Ishikawa (cell line): Measurements from ENCODE around the gene GMPPA.

Experiments
- CEBPB ChIP-seq: IDR thresholded peaks from 2 replicates; pipeline ENCODE4 v1.6.1; 2012
- CREB1 ChIP-seq: IDR thresholded peaks from 2 replicates; pipeline ENCODE4 v1.6.1; 2012; ENCODE audit warnings: low read depth
- EGR1 ChIP-seq: IDR thresholded peaks from 2 replicates; pipeline ENCODE4 v1.6.1; 2012
- EP300 ChIP-seq: IDR thresholded peaks from 2 replicates; pipeline ENCODE4 v1.6.1; 2012; ENCODE audit warnings: borderline replicate concordance
- FOXM1 ChIP-seq: IDR thresholded peaks from 2 replicates; pipeline ENCODE4 v1.6.1; 2012; ENCODE audit warnings: low read depth, borderline replicate concordance
- NFIC ChIP-seq: IDR thresholded peaks from 2 replicates; pipeline ENCODE4 v1.6.1; 2012
- RAD21 ChIP-seq: IDR thresholded peaks from 2 replicates; pipeline ENCODE4 v1.6.1; 2012; ENCODE audit warnings: low read depth
- TAF1 ChIP-seq: IDR thresholded peaks from 2 replicates; pipeline ENCODE4 v1.6.1; 2012; ENCODE audit warnings: low read depth, mild to moderate bottlenecking
- TCF12 ChIP-seq: IDR thresholded peaks from 2 replicates; pipeline ENCODE4 v1.6.1; 2012; ENCODE audit warnings: low read depth
- TEAD4 ChIP-seq: IDR thresholded peaks from 2 replicates; pipeline ENCODE4 v1.6.1; 2012
- YY1 ChIP-seq: IDR thresholded peaks from 2 replicates; pipeline ENCODE4 v1.6.1; 2012; ENCODE audit warnings: low read depth
- ZBTB7A ChIP-seq: IDR thresholded peaks from 2 replicates; pipeline ENCODE4 v1.6.1; 2012; ENCODE audit warnings: low read depth
- TF ChIP-seq, protein P1 (sequence below): IDR thresholded peaks from 2 replicates; pipeline ENCODE4 v1.6.1; 2012
- TF ChIP-seq, protein P2 (sequence below): IDR thresholded peaks from 2 replicates; pipeline ENCODE4 v1.6.1; 2012; ENCODE audit warnings: low read depth, mild to moderate bottlenecking
- TF ChIP-seq, protein P3 (sequence below): IDR thresholded peaks from 2 replicates; pipeline ENCODE4 v1.6.1; 2012

Gene GMPPA

GRCh38 chr2:219521066-219521880, 22.6 kb downstream of the GMPPA start:
- no peak for TF ChIP-seq EP300
- no peak for TF ChIP-seq TCF12
- TF ChIP-seq NFIC, result no peak
- no peak for TF ChIP-seq CREB1
- TF ChIP-seq, protein P1, sequence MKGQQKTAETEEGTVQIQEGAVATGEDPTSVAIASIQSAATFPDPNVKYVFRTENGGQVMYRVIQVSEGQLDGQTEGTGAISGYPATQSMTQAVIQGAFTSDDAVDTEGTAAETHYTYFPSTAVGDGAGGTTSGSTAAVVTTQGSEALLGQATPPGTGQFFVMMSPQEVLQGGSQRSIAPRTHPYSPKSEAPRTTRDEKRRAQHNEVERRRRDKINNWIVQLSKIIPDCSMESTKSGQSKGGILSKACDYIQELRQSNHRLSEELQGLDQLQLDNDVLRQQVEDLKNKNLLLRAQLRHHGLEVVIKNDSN, result no peak
- no peak for TF ChIP-seq YY1
- TF ChIP-seq TEAD4, result 0 out of 2 replicates have a peak, but pooled peaks have one; percentile 16
- TF ChIP-seq TAF1, result no peak
- no peak for TF ChIP-seq CEBPB
- TF ChIP-seq RAD21, result peak; percentile 59
- TF ChIP-seq FOXM1, result no peak
- TF ChIP-seq, protein P2, sequence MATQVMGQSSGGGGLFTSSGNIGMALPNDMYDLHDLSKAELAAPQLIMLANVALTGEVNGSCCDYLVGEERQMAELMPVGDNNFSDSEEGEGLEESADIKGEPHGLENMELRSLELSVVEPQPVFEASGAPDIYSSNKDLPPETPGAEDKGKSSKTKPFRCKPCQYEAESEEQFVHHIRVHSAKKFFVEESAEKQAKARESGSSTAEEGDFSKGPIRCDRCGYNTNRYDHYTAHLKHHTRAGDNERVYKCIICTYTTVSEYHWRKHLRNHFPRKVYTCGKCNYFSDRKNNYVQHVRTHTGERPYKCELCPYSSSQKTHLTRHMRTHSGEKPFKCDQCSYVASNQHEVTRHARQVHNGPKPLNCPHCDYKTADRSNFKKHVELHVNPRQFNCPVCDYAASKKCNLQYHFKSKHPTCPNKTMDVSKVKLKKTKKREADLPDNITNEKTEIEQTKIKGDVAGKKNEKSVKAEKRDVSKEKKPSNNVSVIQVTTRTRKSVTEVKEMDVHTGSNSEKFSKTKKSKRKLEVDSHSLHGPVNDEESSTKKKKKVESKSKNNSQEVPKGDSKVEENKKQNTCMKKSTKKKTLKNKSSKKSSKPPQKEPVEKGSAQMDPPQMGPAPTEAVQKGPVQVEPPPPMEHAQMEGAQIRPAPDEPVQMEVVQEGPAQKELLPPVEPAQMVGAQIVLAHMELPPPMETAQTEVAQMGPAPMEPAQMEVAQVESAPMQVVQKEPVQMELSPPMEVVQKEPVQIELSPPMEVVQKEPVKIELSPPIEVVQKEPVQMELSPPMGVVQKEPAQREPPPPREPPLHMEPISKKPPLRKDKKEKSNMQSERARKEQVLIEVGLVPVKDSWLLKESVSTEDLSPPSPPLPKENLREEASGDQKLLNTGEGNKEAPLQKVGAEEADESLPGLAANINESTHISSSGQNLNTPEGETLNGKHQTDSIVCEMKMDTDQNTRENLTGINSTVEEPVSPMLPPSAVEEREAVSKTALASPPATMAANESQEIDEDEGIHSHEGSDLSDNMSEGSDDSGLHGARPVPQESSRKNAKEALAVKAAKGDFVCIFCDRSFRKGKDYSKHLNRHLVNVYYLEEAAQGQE, result no peak
- peak; percentile 82 for TF ChIP-seq ZBTB7A
- no peak for TF ChIP-seq EGR1
- TF ChIP-seq, protein P3, sequence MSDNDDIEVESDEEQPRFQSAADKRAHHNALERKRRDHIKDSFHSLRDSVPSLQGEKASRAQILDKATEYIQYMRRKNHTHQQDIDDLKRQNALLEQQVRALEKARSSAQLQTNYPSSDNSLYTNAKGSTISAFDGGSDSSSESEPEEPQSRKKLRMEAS, result 0 out of 2 replicates have a peak, but pooled peaks have one; percentile 25

GRCh38 chr2:219522111-219523030, 23.7 kb downstream of the GMPPA start:
- TF ChIP-seq TAF1 (no peak), TCF12 (no peak), YY1 (no peak), FOXM1 (no peak), EGR1 (no peak), CEBPB (no peak), EP300 (no peak), NFIC (no peak), CREB1 (no peak), TEAD4 (no peak), RAD21 (no peak), ZBTB7A (no peak)
- TF ChIP-seq, protein P2, result no peak
- TF ChIP-seq, protein P1, result no peak
- TF ChIP-seq, protein P3, result no peak

DNA sequence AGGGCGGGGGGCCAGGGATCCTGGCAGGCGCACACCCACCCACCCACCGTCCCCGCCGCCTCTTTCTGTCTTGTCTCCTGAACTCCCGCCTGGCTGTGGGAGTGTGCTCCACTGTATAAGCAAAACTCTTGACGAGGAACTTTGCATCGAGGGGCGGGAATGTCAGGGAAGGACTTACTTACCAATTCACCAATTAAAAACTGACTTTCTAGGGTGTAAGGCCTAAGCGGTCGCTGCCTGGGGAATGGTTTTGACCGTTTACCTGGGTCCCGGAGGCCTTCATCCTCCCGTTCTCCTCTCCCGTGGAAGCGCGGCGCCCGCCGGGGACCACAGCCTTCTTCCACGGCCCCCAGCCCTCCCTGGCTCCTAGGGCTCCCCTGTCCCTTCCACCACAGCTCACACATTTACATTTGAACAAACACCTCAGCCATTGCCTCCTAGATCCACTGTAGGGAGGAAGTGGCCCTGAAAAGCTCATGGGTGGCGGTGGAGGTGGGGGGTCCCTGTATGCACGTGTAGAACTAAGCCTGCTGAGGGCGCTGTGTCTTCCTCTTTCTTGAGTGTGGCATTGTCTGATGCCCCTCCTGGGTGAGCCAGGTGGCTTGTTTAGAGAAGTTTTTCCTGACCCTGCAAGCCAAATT, 24.5 kb downstream of the GMPPA start:
- TF ChIP-seq, protein P2, result no peak
- TF ChIP-seq EP300 (no peak), YY1 (no peak), EGR1 (no peak), ZBTB7A (no peak), TCF12 (no peak), RAD21 (no peak), TEAD4 (no peak), TAF1 (no peak), CEBPB (no peak), NFIC (no peak), CREB1 (no peak), FOXM1 (no peak)
- TF ChIP-seq, protein P3, result no peak
- TF ChIP-seq, protein P1, result no peak
